ENCODE results near the gene STMN3.

STMN3 gene

DNA sequence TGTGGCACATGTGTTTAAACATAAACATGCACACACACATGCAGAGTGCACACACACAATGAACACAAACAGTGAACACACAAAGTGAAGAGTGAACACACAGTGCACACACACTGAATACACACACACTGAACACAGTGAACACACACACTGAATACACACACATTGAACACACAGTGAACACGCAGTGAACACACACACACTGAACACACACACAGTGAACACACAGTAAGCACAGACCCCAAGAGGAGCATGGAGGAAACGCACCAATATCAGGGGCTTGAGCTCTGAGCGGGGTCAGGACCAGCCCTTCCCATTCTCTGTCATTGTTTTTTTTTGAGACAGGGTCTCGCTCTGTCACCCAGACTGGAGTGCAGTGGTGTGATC is 62.1 kb downstream of the STMN3 start:
- H3K9me3 ChIP-seq (ENCODE audit: low read depth, low read length): no peaks in the 10 kb centered on the region

DNA sequence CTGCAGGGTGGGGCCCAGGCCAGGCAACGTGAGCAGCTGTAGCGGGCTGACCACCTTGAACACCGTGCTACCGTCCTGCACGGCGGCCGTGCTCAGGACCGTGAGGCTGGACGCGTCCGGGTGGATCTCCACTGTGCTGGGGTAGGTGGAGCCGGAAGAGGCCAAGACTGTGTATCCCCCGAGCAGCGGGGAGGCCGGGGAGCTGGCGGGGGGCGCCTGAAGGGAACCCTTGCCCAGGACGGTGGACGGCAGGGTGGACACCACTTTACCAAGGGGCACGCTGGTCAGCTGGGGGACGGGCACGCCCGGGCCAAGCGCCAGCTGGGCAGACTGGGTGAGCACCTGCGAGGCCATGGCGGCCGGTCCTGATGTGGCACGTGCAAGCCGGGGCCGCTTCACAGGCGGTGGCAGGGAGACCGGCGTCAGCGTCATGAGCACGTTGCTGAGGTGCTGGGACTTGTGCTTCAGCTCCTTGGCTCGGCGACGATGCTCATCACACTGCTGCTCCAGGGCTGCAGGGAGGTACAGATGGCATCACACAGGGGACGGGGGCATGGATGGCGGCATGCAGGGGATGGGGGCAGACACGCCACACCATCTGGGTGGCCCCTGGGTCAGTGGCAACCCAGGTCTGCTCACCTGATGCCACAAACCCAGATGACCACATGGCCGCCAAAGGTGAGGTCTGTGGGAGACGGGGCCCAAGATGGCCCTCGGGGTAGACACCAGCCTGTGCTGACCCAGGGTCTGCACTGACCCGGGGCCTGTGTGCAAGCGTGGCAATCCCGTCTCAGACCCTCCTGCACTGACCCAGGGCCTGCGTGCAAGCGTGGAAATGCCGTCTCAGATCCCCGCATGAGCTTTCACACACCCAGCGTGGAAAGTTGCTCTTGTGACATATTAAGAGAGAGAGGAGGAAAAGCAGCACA is 62.7 kb downstream of the STMN3 start:
- H3K9ac ChIP-seq (ENCODE audit: insufficient read length): no peak overlapping the region
- DNase-seq (ENCODE audit: low read depth, low spot score): no peak
- no peak overlapping the region for H3K4me3 ChIP-seq
- H3K27ac ChIP-seq: no peak overlapping the region
- H3K36me3 ChIP-seq (ENCODE audit: insufficient read depth, low read length): no peaks in the 10 kb centered on the region; the same call in 1 of the 2 replicates
- no peak for TF ChIP-seq POLR2AphosphoS5 (IDR thresholded peaks at IDR 0.05; ENCODE audit: borderline replicate concordance, low read depth, low read length)
- no peak for TF ChIP-seq FOXP2 (optimal IDR thresholded peaks at IDR 0.05; ENCODE audit: control extremely low read depth, extremely low read length, insufficient read depth)
- TF ChIP-seq EZH2 (IDR thresholded peaks at IDR 0.05): no peak
- no peaks in the 10 kb centered on the region for H3K9me3 ChIP-seq (ENCODE audit: low read depth, low read length)

More for the DNA sequence above, 62.1 kb downstream of the STMN3 start:
- Histone ChIP-seq H3K9ac (ENCODE audit: insufficient read length) (no peak overlapping the region), H3K36me3 (ENCODE audit: insufficient read depth, low read length) (no peaks in the 10 kb centered on the region; the same call in 1 of the 2 replicates), H3K27ac (no peak overlapping the region), H3K4me3 (no peak overlapping the region)
- no peak for DNase-seq (ENCODE audit: low read depth, low spot score)
- TF ChIP-seq EZH2 (IDR thresholded peaks at IDR 0.05) (no peak), FOXP2 (optimal IDR thresholded peaks at IDR 0.05; ENCODE audit: control extremely low read depth, extremely low read length, insufficient read depth) (no peak)

Measured in SK-N-MC (cell line).